Coronary artery (tissue), 2 donors: ENCODE data around the gene RTL1.

ENCODE experiments used
- DNase-seq: peaks from one replicate; pipeline ENCODE4 v3.0.0-alpha.2; 2017; ENCODE audit warnings: low spot score
- H3K27ac ChIP-seq, 2 donors: fragments of 200-600 bp; sonication (generic); one replicate each; pipeline ENCODE4 v1.5.1; 2016 to 2019
- H3K4me3 ChIP-seq: fragments of 200-600 bp; sonication (generic); 2 replicates; pipeline ENCODE4 v1.5.1; 2016; ENCODE audit warnings: mild to moderate bottlenecking, moderate library complexity
- CTCF ChIP-seq: fragments of 200-600 bp; sonication (generic); IDR thresholded peaks from one replicate; pipeline ENCODE4 v1.5.1; 2019; ENCODE audit warnings: antibody characterized with exemption

The RTL1 gene

DNA sequence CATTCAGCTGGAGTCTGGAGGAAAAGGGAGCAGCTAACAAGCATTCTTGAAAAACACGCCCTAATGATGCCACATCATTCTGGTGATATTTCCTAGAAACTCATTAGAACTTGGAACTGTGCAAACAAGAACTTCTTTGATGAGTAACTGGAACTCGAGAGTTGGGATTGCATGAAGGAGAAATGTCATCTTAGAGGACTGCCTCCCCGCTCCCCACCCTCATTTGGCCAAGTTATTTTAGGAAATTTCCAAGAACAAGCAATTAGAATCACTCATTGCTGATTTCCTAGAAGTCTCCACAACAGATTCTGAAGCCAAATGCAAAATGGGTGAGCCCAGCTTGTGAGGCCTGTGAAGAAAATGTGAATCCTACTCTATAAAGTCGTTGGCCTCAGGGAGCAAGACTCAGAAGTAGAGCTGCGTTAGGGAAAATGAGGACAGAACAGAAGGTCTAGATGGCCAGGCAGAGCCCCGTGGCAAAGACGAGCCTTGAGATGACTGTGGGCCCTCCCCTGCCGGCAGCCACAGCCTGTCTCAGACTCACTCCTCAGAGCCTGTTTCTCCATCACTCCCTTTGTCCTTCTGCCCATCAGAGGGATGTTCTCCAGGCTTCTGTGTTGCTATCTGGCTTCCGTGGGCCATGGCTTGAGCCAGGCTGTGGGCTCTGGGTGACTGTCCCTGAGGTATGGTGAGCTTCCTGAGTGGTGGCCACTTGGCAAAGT, 38.4 kb downstream of the RTL1 start:
- DNase-seq: no peak
- no peak overlapping the region for H3K4me3 ChIP-seq

DNA sequence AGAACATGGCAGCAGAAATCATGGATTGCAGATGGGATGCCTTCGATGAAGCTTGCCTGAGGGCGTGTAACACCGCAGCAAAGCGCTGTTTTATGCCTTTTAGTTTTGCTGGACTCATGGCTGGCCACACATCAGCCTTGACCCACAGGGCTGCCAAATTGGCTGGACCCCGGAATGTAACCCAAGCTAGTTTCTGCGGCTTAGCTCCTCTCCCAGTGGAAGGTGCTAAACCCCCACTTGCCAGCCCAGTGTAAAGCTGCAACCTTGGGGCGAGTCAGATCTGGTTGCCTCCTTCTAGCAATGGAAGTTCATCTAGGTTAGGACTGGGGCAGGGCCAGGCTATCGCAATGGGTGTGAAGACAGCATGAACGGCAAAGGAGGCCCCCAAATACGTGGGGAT, 39.3 kb downstream of the RTL1 start:
- Histone ChIP-seq H3K27ac (no peak overlapping the region), H3K4me3 (no peak overlapping the region)
- no peak for TF ChIP-seq CTCF
- DNase-seq: no peak

More for the DNA sequence above, 38.4 kb downstream of the RTL1 start:
- no peak for TF ChIP-seq CTCF
- no peak overlapping the region for H3K27ac ChIP-seq

GRCh38 chr14:100862793-100863192, 40.7 kb downstream of the RTL1 start:
- DNase-seq: no peak
- Histone ChIP-seq H3K4me3 (no peak overlapping the region), H3K27ac (no peak overlapping the region)
- TF ChIP-seq CTCF: no peak

- H3K4me3 ChIP-seq: no peak overlapping the region
- no peak overlapping the region for H3K27ac ChIP-seq
- TF ChIP-seq CTCF: no peak
- DNase-seq: no peak
Measured at GRCh38 chr14:100862277-100862676, 41.2 kb downstream of the RTL1 start.

DNA sequence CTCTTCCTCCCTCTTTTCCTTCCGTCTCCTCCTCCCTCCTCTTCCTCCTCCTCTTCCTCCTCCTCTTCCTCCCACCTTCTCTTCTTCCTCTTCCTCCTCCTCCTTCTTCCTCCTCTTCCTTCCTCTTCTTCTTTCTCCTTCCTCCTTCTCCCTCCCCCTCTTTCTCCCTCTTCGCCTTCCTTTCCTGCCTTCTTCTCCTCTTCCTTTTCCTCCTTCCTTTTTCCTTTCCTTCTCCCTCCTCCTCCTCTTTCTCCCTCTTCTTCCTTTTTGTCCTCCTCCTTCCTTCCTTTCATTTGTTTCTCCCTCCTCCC, 41.6 kb downstream of the RTL1 start:
- no peak for DNase-seq
- no peak overlapping the region for H3K4me3 ChIP-seq
- no peak for TF ChIP-seq CTCF
- H3K27ac ChIP-seq: no peak overlapping the region

GRCh38 chr14:100861188-100861936, 42.2 kb downstream of the RTL1 start:
- H3K4me3 ChIP-seq: no peak overlapping the region
- no peak for DNase-seq
- TF ChIP-seq CTCF: no peak
- H3K27ac ChIP-seq: no peak overlapping the region
